ENCODE data around the gene TTLL13.

- no peak for TF ChIP-seq CTCF (IDR thresholded peaks at IDR 0.05)
- TF ChIP-seq POLR2A (IDR thresholded peaks at IDR 0.05; ENCODE audit: low read depth) = no peak
Observed at GRCh38 chr15:90208356-90208755, 41.0 kb upstream of the TTLL13 start.

Data from esophagus muscularis mucosa (tissue), 3 donors.